Uterus (tissue), 4 donors: Measurements from ENCODE around the gene ADRB1. TPM values are rescaled to one million over a fixed set of nuclear protein-coding genes. Genes with fewer than 3 reads are reported as not detected.

ENCODE experiments used
- DNase-seq, 2 donors: peaks; one replicate each; pipeline ENCODE4 v3.0.0-alpha.2; 2019 to 2020
- H3K27ac ChIP-seq, 2 donors: fragments of 200-600 bp; sonication (generic); 1 replicate in 1 of 2; 2 replicates in 1 of 2; pipeline ENCODE4 v1.5.1; 2016 to 2018
- H3K27me3 ChIP-seq, 2 donors: fragments of 200-600 bp; sonication (generic); one replicate each; pipeline ENCODE4 v1.5.1; 2018 to 2019; ENCODE audit warnings: control low read depth in 1 of 2
- H3K36me3 ChIP-seq, 2 donors: fragments of 200-600 bp; sonication (generic); one replicate each; pipeline ENCODE4 v1.5.1; 2019; ENCODE audit warnings: control low read depth in 1 of 2
- H3K4me1 ChIP-seq, 2 donors: fragments of 200-600 bp; sonication (generic); one replicate each; pipeline ENCODE4 v1.5.1; 2018 to 2019; ENCODE audit warnings: control low read depth in 1 of 2
- H3K4me3 ChIP-seq, 2 donors: fragments of 200-600 bp; sonication (generic); 1 replicate in 1 of 2; 2 replicates in 1 of 2; pipeline ENCODE4 v1.5.1; 2018 to 2019; ENCODE audit warnings: mild to moderate bottlenecking in 1 of 2
- H3K9me3 ChIP-seq, 2 donors: fragments of 200-600 bp; sonication (generic); one replicate each; pipeline ENCODE4 v1.5.1; 2019; ENCODE audit warnings: control low read depth in 1 of 2
- POLR2A ChIP-seq, 2 donors: fragments of 450-650 bp; IDR thresholded peaks; one replicate each; pipeline ENCODE4 v1.6.1; 2016; ENCODE audit warnings: antibody characterized with exemption in 2 of 2, mild to moderate bottlenecking in 1 of 2, moderate library complexity in 1 of 2
- intact Hi-C: fragments of 100-400 bp; cut with DNase I; formaldehyde crosslinking; loops from one replicate; pipeline ENCODE4 v1.15.1; 2023; ENCODE audit warnings: low total_unique reads
- total RNA-seq, 4 donors: library from RNA; depleted of rRNA in 3 of 4; stranded (reverse); fragments of >200 nt in 3 of 4; gene quantifications; one replicate each; pipeline versions ENCODE4 v1.1.0 to v1.2.4, GENCODE V29; 2014 to 2023
- TF ChIP-seq, protein P1 (sequence below), 4 experiments: fragments of 200-600 bp in 2 of 4; fragments of 450-650 bp in 2 of 4; sonication (generic) in 2 of 4; IDR thresholded peaks; one replicate each; pipeline ENCODE4 v1.5.1; 2016 to 2019; ENCODE audit warnings: antibody characterized with exemption in 4 of 4, mild to moderate bottlenecking in 2 of 4, moderate library complexity in 1 of 4
- donor health status: DM: yes; HTN: yes; CAD: no.

Gene ADRB1
- total RNA-seq, 4 donors from 2014 or later, result 0.18 TPM; not detected in 3

DNA sequence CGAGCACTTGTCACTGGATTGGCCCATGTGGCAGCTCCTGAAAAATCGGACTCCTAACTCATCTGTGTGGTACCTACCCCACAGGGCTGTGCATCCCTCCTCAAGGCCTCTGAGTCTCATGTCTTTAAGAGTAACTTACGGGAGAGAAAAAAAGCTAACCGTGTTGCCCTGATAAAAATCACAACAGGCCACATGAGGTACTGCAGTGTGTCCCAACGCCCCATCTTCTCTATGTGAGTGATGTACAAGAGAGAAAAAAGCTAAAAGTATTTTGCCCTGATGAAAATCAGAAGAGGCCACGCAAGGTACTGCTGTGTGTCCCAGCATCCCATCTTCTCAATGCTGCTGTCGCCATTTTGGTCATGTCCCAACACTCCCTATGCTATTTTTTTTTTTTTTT is 41.2 kb upstream of the ADRB1 start:
- TF ChIP-seq, protein P1, sequence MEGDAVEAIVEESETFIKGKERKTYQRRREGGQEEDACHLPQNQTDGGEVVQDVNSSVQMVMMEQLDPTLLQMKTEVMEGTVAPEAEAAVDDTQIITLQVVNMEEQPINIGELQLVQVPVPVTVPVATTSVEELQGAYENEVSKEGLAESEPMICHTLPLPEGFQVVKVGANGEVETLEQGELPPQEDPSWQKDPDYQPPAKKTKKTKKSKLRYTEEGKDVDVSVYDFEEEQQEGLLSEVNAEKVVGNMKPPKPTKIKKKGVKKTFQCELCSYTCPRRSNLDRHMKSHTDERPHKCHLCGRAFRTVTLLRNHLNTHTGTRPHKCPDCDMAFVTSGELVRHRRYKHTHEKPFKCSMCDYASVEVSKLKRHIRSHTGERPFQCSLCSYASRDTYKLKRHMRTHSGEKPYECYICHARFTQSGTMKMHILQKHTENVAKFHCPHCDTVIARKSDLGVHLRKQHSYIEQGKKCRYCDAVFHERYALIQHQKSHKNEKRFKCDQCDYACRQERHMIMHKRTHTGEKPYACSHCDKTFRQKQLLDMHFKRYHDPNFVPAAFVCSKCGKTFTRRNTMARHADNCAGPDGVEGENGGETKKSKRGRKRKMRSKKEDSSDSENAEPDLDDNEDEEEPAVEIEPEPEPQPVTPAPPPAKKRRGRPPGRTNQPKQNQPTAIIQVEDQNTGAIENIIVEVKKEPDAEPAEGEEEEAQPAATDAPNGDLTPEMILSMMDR (IDR thresholded peaks at IDR 0.05), result no peak
- TF ChIP-seq POLR2A (IDR thresholded peaks at IDR 0.05), result no peak
- no peaks in the 10 kb centered on the region for H3K36me3 ChIP-seq
- no peaks in the 10 kb centered on the region for H3K27me3 ChIP-seq
- H3K4me1 ChIP-seq, result no peaks in the 10 kb centered on the region
- no peak for DNase-seq
- no peak overlapping the region for H3K4me3 ChIP-seq
- no peaks in the 10 kb centered on the region for H3K9me3 ChIP-seq
- intact Hi-C loops, result no loop called here
- H3K27ac ChIP-seq, result no peak overlapping the region

DNA sequence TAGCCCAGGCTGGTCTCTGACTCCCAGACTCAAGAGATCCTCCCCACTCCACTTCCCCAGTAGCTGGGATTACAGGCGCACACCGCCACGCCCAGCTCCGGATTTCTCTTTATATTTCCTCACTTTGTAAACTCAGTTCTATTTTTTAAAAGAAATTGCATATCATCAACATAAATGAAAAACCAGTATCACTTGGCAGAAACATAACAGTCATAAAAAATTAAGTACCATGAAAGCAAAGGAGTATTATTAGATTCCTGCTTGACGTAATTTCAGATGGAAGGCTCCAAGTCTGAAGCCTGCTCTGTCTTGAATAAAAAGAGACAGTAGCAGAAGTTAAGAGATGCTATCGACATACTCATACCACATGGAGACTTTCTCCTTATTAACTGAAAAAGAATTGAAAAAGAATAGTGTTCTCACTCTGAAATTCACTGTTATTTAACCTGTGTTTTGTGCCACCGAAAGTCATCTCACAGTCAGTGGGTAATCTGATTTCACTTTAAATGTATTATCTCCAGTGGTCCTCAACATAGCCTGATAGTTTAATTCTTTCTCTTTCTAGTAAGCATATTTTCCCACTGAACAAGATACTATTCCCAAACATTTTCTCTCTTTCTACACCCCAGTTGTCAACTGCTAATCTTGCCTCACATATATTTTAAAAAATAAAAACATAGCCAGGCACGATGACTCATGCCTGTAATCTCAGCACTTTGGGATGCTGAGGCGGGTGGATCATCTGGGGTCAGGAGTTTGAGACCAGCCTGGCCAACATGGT is 40.3 kb upstream of the ADRB1 start:
- no peak for TF ChIP-seq POLR2A (IDR thresholded peaks at IDR 0.05)
- TF ChIP-seq, protein P1 (IDR thresholded peaks at IDR 0.05), result no peak
- intact Hi-C loops, result no loop called here
- no peak overlapping the region for H3K4me3 ChIP-seq
- no peaks in the 10 kb centered on the region for H3K27me3 ChIP-seq
- H3K4me1 ChIP-seq, result no peaks in the 10 kb centered on the region
- H3K27ac ChIP-seq, result no peak overlapping the region
- no peak for DNase-seq
- H3K36me3 ChIP-seq, result no peaks in the 10 kb centered on the region
- no peaks in the 10 kb centered on the region for H3K9me3 ChIP-seq

DNA sequence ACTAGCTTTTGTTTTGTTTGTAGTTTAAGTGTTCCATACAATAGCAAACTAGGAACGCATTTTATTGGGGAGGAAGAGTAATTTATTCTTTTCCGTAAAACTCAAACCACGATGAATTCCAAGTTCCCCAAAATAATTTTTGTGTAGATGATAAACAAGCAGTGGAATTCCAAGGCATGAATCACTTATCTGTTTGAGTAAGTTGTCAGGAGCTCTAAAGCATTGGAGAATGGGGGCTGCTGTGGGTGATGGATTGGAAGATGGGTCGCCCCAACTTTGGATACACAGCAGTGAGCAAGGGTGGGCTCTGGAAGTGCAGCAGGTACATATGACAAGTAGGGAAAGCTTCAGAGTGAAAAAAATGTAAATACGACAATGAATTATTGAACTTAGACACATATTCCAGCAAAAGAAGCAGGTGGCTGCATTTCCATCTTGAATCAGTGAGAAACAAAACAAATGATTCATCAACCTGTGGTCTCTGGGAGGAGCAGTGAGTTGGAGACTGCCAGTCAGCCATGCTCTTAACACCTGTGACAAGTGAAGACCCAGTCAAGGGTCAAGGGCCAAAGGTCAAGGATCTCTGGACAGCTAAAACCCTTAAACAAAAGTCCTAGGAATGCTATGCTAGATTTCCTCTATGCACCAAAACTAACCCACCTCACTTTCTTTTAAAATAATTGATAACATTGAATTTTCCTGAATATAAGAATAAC is 34.2 kb upstream of the ADRB1 start:
- TF ChIP-seq, protein P1 (IDR thresholded peaks at IDR 0.05), result no peak
- no peak for TF ChIP-seq POLR2A (IDR thresholded peaks at IDR 0.05)
- Histone ChIP-seq H3K27me3 (no peaks in the 10 kb centered on the region), H3K27ac (no peak overlapping the region), H3K4me1 (no peaks in the 10 kb centered on the region), H3K36me3 (no peaks in the 10 kb centered on the region), H3K9me3 (no peaks in the 10 kb centered on the region), H3K4me3 (no peak overlapping the region)
- intact Hi-C loops, result no loop called here
- no peak for DNase-seq

DNA sequence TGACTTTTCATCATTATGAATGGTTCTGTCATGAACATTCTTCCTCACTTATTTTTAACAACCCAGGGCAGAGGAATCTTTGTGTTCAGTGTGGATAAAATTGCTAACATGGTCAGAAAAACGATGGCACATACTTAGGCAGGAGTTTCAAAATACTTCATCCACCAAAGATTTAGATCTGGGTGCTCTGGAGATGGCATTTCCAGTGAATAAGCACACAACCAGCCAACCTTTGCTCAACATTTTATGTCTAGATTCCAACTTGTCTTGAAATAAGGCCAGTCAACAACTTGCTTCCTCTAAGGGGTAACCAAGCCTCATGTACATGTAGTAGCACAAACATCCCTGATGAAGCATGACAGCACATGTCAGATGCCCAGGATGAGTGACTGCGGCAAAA is 33.4 kb upstream of the ADRB1 start:
- H3K4me1 ChIP-seq, result no peaks in the 10 kb centered on the region

More for the DNA sequence above, 33.4 kb upstream of the ADRB1 start:
- Histone ChIP-seq H3K27me3 (no peaks in the 10 kb centered on the region), H3K27ac (no peak overlapping the region), H3K36me3 (no peaks in the 10 kb centered on the region), H3K4me3 (no peak overlapping the region), H3K9me3 (no peaks in the 10 kb centered on the region)
- intact Hi-C loops, result no loop called here
- no peak for DNase-seq
- no peak for TF ChIP-seq POLR2A (IDR thresholded peaks at IDR 0.05)
- TF ChIP-seq, protein P1 (IDR thresholded peaks at IDR 0.05), result no peak
